Karpas-422 (cell line): ENCODE results near the gene DPEP2. TPM values are rescaled to one million over a fixed set of nuclear protein-coding genes. Genes with fewer than 3 reads are reported as not detected.

Experiments used
- DNase-seq: peaks from one replicate; pipeline ENCODE4 v3.0.0-alpha.2; 2015
- H2AFZ ChIP-seq: fragments of 200-600 bp; sonication (generic); 2 replicates; pipeline ENCODE4 v1.6.1; 2014; ENCODE audit warnings: antibody characterized with exemption, low read length, mixed read lengths
- H3K27ac ChIP-seq: fragments of 200-600 bp; sonication (generic); 2 replicates; pipeline ENCODE4 v1.5.1; 2014; ENCODE audit warnings: mild to moderate bottlenecking, low read length, moderate library complexity
- H3K27me3 ChIP-seq: fragments of 200-600 bp; sonication (generic); 2 replicates; pipeline ENCODE4 v1.6.1; 2014; ENCODE audit warnings: low read length, mixed read lengths
- H3K36me3 ChIP-seq: fragments of 200-600 bp; sonication (generic); 2 replicates; pipeline ENCODE4 v1.6.1; 2014; ENCODE audit warnings: low read length, mixed read lengths; ENCODE audit not compliant: insufficient read depth
- H3K4me1 ChIP-seq: fragments of 200-600 bp; sonication (generic); 2 replicates; pipeline ENCODE4 v1.6.1; 2014; ENCODE audit warnings: mild to moderate bottlenecking, low read length, mixed read lengths
- H3K4me2 ChIP-seq: fragments of 200-600 bp; sonication (generic); 2 replicates; pipeline ENCODE4 v1.6.1; 2014; ENCODE audit warnings: low read length, low read depth, mild to moderate bottlenecking; ENCODE audit not compliant: poor library complexity, severe bottlenecking
- H3K4me3 ChIP-seq: fragments of 200-600 bp; sonication (generic); 2 replicates; pipeline ENCODE4 v1.5.1; 2014; ENCODE audit warnings: mild to moderate bottlenecking, antibody characterized with exemption, low read length, mixed read lengths
- H3K79me2 ChIP-seq: fragments of 200-600 bp; sonication (generic); 2 replicates; pipeline ENCODE4 v1.6.1; 2014; ENCODE audit warnings: mild to moderate bottlenecking, low read length, mixed read lengths
- H3K9ac ChIP-seq: fragments of 200-600 bp; sonication (generic); 2 replicates; pipeline ENCODE4 v1.6.0; 2014; ENCODE audit warnings: low read length
- H3K9me2 ChIP-seq: fragments of 200-600 bp; sonication (generic), shearing (Covaris generic); replicated peaks from 2 replicates; pipeline ENCODE4 v1.6.0; 2014; ENCODE audit warnings: mild to moderate bottlenecking, low read length, moderate library complexity; ENCODE audit not compliant: insufficient read depth
- H3K9me3 ChIP-seq: fragments of 300-700, 200-600 bp; sonication (generic); 2 replicates; pipeline ENCODE4 v1.6.1; 2014; ENCODE audit warnings: low read length, mixed read lengths
- H4K20me1 ChIP-seq: fragments of 200-600 bp; sonication (generic); 2 replicates; pipeline ENCODE4 v1.6.1; 2014; ENCODE audit warnings: mild to moderate bottlenecking, antibody characterized with exemption, low read length, low read depth; ENCODE audit not compliant: insufficient read depth
- total RNA-seq: library from RNA; depleted of rRNA; stranded (reverse); fragments of >200 nt; shearing (Covaris generic); gene quantifications from 2 replicates; pipeline ENCODE4 v1.2.3, GENCODE V29; 2014; ENCODE audit warnings: low replicate concordance

Gene DPEP2
- total RNA-seq, 1 experiment from 2014 or later: not detected

DNA sequence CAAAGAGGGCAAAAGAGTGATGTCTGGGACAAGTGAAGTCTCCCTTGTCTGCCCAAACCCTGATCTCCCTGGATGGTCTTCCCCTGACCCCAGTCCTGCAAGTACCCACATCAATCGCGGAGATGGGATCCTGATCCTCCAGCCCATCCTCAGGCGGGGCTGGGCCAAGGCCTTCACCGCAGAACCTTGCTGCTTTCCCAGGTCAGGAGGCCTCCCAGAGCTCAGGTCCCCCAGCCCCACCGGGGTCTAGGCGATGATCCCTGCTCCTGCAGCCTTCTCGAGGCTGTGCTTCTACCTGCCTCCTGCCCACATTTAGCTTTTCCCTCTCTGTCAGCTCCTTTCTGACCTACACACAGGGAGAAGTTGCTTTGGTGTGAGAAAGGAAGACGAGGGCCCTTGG is 37.1 kb downstream of the DPEP2 start:
- no peaks in the 10 kb centered on the region for H3K36me3 ChIP-seq
- no peak overlapping the region for H3K27ac ChIP-seq
- DNase-seq: no peak
- peaks cover 5% of the 10 kb centered on the region for H3K4me1 ChIP-seq
- H3K4me2 ChIP-seq: no peak overlapping the region
- H3K27me3 ChIP-seq: no peaks in the 10 kb centered on the region
- H3K9me2 ChIP-seq: no peaks in the 10 kb centered on the region
- H3K4me3 ChIP-seq: no peak overlapping the region
- no peaks in the 10 kb centered on the region for H4K20me1 ChIP-seq
- no peaks in the 10 kb centered on the region for H3K9me3 ChIP-seq
- H3K79me2 ChIP-seq: no peaks in the 10 kb centered on the region
- no peak overlapping the region for H2AFZ ChIP-seq
- no peak overlapping the region for H3K9ac ChIP-seq

- Histone ChIP-seq H3K79me2 (no peaks in the 10 kb centered on the region), H3K9me3 (no peaks in the 10 kb centered on the region)
- no peak for DNase-seq
Measured at GRCh38 chr16:67961551-67961957, 37.7 kb downstream of the DPEP2 start.

DNA sequence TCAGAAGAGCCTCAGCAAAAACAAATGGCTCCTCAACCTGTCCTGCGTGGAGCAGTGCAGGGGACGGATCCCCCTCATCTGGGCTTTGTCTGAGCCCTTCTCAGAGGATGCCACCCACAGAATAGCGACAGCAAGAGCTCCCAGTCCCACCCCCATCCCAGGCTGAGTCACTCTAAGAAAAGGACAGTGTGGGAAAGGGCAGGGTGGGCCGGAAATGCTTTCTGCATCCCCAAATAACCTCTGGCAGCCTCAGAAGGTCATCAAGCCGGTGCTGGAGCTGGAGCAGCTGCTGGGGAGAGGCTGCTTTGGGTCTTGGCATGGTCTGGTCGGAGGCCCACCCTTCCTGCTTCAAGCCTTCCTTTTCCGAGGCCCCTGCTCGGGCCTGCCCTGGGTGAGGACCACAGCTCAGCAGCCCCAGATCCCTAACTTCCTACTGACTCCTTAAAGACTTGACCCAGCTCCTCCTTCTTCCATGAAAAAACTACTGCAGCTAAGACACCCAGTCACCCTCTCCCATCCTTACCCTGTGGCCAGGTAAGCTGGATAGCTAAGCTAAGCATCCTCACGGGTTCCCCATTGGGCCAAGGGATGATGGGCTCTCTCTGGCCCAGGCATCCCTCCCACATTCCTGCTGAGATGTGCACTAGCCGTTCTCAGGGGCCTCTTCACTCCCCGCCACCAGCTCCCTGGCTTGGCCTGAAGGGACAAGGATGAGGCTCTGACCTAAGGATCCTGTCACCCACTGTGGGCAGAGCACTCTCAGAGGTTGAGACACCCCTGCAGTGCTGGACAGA is 39.6 kb downstream of the DPEP2 start:
- H3K36me3 ChIP-seq: no peaks in the 10 kb centered on the region
- H3K4me1 ChIP-seq: no peaks in the 10 kb centered on the region
- no peaks in the 10 kb centered on the region for H3K79me2 ChIP-seq
- H3K4me3 ChIP-seq: no peak overlapping the region
- H3K27ac ChIP-seq: no peak overlapping the region
- no peaks in the 10 kb centered on the region for H3K27me3 ChIP-seq
- H3K4me2 ChIP-seq: no peak overlapping the region
- DNase-seq: no peak
- H3K9me2 ChIP-seq: no peaks in the 10 kb centered on the region
- H2AFZ ChIP-seq: no peak overlapping the region
- H3K9me3 ChIP-seq: no peaks in the 10 kb centered on the region
- no peaks in the 10 kb centered on the region for H4K20me1 ChIP-seq
- no peak overlapping the region for H3K9ac ChIP-seq

More at GRCh38 chr16:67961551-67961957, 37.7 kb downstream of the DPEP2 start:
- Histone ChIP-seq H4K20me1 (no peaks in the 10 kb centered on the region), H3K27me3 (no peaks in the 10 kb centered on the region), H3K4me1 (no peaks in the 10 kb centered on the region), H3K4me3 (no peak overlapping the region), H2AFZ (no peak overlapping the region), H3K9me2 (no peaks in the 10 kb centered on the region), H3K27ac (no peak overlapping the region), H3K9ac (no peak overlapping the region), H3K36me3 (no peaks in the 10 kb centered on the region), H3K4me2 (no peak overlapping the region)

DNA sequence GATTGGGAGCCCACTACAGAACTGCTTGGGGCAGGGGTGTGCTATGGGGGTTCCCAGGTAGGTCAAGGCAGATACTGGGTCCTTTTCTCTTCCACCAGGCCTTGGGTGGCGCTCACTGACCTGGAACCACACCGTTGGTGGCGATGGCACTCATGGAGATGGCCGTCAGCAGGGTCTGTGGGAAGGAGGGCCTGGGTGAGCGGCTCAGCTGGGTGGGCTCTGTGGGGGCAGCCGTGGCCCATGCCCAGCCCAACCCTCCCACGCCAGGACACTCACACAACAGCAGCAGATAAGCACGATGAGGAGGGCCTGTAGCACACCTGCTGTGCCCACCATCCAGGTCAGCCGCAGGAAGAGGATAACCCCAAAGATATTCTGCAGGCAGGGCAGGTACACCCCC is 41.7 kb downstream of the DPEP2 start:
- no peak overlapping the region for H3K9ac ChIP-seq
- H3K36me3 ChIP-seq: no peaks in the 10 kb centered on the region
- H3K4me2 ChIP-seq: no peak overlapping the region
- no peaks in the 10 kb centered on the region for H3K27me3 ChIP-seq
- H3K4me1 ChIP-seq: no peaks in the 10 kb centered on the region
- no peak overlapping the region for H2AFZ ChIP-seq
- no peak overlapping the region for H3K4me3 ChIP-seq
- H3K27ac ChIP-seq: no peak overlapping the region
- no peaks in the 10 kb centered on the region for H3K79me2 ChIP-seq
- no peak for DNase-seq
- H3K9me2 ChIP-seq: no peaks in the 10 kb centered on the region
- H4K20me1 ChIP-seq: no peaks in the 10 kb centered on the region
- no peaks in the 10 kb centered on the region for H3K9me3 ChIP-seq

- no peaks in the 10 kb centered on the region for H4K20me1 ChIP-seq
- DNase-seq: no peak
- no peak overlapping the region for H3K9ac ChIP-seq
- no peak overlapping the region for H3K27ac ChIP-seq
- H3K79me2 ChIP-seq: no peaks in the 10 kb centered on the region
- H3K9me3 ChIP-seq: no peaks in the 10 kb centered on the region
- H2AFZ ChIP-seq: no peak overlapping the region
- no peaks in the 10 kb centered on the region for H3K9me2 ChIP-seq
- H3K4me2 ChIP-seq: no peak overlapping the region
- no peak overlapping the region for H3K4me3 ChIP-seq
- H3K36me3 ChIP-seq: no peaks in the 10 kb centered on the region
- no peaks in the 10 kb centered on the region for H3K27me3 ChIP-seq
- no peaks in the 10 kb centered on the region for H3K4me1 ChIP-seq
Measured at GRCh38 chr16:67954421-67955196, 44.7 kb downstream of the DPEP2 start.

- Histone ChIP-seq H3K27me3 (no peaks in the 10 kb centered on the region), H3K36me3 (no peaks in the 10 kb centered on the region), H4K20me1 (no peaks in the 10 kb centered on the region), H3K4me1 (no peaks in the 10 kb centered on the region), H3K4me3 (no peak overlapping the region), H3K4me2 (no peak overlapping the region), H3K9me3 (no peaks in the 10 kb centered on the region), H3K9me2 (no peaks in the 10 kb centered on the region), H2AFZ (no peak overlapping the region), H3K9ac (no peak overlapping the region), H3K27ac (no peak overlapping the region), H3K79me2 (no peaks in the 10 kb centered on the region)
- no peak for DNase-seq
Measured at GRCh38 chr16:67953641-67954375, 45.5 kb downstream of the DPEP2 start.

DNA sequence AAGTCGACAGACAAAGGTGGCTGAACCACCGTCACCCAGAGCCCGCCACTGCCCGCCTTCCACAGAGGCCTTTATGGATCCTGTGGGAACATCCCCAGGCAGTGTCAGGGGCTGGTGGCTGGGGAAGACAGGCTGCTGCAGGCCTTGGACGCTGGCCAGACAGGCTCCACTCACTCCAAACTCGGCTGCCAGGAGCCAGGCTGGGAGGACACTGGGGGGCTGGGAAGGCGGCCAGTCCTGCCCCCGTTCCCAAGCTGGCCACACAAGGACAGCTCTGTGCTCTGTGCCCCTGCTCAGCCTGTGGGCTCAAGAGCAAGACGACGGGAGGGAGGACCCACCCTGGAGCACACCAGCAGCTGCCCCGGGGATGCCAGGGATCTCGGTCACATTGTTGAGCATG is 47.8 kb downstream of the DPEP2 start:
- no peak overlapping the region for H3K4me3 ChIP-seq
- no peak overlapping the region for H2AFZ ChIP-seq
- no peaks in the 10 kb centered on the region for H3K79me2 ChIP-seq
- no peaks in the 10 kb centered on the region for H4K20me1 ChIP-seq
- H3K4me1 ChIP-seq: no peaks in the 10 kb centered on the region
- H3K36me3 ChIP-seq: no peaks in the 10 kb centered on the region
- H3K9ac ChIP-seq: no peak overlapping the region
- H3K27me3 ChIP-seq: no peaks in the 10 kb centered on the region
- no peaks in the 10 kb centered on the region for H3K9me3 ChIP-seq
- H3K27ac ChIP-seq: no peak overlapping the region
- H3K4me2 ChIP-seq: no peak overlapping the region
- H3K9me2 ChIP-seq: no peaks in the 10 kb centered on the region
- DNase-seq: no peak

GRCh38 chr16:67950335-67950843 is 48.9 kb downstream of the DPEP2 start:
- Histone ChIP-seq H3K9ac (no peak overlapping the region), H4K20me1 (no peaks in the 10 kb centered on the region), H3K4me2 (no peak overlapping the region), H3K9me2 (no peaks in the 10 kb centered on the region), H3K79me2 (no peaks in the 10 kb centered on the region), H3K4me1 (no peaks in the 10 kb centered on the region), H3K27me3 (no peaks in the 10 kb centered on the region), H2AFZ (no peak overlapping the region), H3K9me3 (no peaks in the 10 kb centered on the region), H3K4me3 (no peak overlapping the region), H3K36me3 (no peaks in the 10 kb centered on the region), H3K27ac (no peak overlapping the region)
- no peak for DNase-seq
